Adrenal gland (tissue), 5 donors: ENCODE measurements around the gene MTUS2.

Experiments used
- POLR2A ChIP-seq, 2 donors: fragments of 450-650 bp; IDR thresholded peaks; one replicate each; pipeline ENCODE4 v1.6.1; 2017; ENCODE audit warnings: antibody characterized with exemption in 2 of 2, mild to moderate bottlenecking in 2 of 2, moderate library complexity in 1 of 2
- TF ChIP-seq, protein P1 (sequence below), 6 experiments: fragments of 450-650 bp in 4 of 6; fragments of 200-600 bp in 2 of 6; sonication (generic) in 1 of 6; IDR thresholded peaks; 1 replicate in 5 of 6; 2 replicates in 1 of 6; pipeline versions ENCODE4 v1.5.1 to v1.8.0; 2016 to 2021; ENCODE audit warnings: antibody characterized with exemption in 6 of 6, mild to moderate bottlenecking in 2 of 6, moderate library complexity in 1 of 6
- donor health status: DM: no; HTN: no; CAD: no.

DNA sequence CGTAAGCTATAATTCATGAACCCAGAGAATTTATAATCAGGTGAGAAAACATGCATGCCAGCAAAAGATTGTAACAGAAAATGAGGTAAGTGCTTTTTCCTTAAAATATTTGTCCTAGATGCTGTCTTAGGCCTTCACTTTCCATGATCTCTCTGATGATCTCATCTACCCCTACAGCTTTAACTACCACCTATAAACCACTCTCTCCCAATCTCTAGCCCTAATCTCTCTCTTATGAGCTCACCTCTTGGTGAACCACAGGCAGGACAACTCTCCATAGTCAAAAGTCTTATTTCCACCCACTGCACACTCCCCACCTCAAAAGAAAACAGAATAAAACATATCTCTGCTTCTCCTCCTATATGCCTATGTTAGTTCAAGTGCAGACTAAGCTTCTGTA, 638.3 kb downstream of the MTUS2 start:
- TF ChIP-seq, protein P1, sequence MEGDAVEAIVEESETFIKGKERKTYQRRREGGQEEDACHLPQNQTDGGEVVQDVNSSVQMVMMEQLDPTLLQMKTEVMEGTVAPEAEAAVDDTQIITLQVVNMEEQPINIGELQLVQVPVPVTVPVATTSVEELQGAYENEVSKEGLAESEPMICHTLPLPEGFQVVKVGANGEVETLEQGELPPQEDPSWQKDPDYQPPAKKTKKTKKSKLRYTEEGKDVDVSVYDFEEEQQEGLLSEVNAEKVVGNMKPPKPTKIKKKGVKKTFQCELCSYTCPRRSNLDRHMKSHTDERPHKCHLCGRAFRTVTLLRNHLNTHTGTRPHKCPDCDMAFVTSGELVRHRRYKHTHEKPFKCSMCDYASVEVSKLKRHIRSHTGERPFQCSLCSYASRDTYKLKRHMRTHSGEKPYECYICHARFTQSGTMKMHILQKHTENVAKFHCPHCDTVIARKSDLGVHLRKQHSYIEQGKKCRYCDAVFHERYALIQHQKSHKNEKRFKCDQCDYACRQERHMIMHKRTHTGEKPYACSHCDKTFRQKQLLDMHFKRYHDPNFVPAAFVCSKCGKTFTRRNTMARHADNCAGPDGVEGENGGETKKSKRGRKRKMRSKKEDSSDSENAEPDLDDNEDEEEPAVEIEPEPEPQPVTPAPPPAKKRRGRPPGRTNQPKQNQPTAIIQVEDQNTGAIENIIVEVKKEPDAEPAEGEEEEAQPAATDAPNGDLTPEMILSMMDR (IDR thresholded peaks at IDR 0.05), result no peak
- TF ChIP-seq POLR2A (IDR thresholded peaks at IDR 0.05), result no peak
